ENCODE data around the gene ZBTB21.

DNA sequence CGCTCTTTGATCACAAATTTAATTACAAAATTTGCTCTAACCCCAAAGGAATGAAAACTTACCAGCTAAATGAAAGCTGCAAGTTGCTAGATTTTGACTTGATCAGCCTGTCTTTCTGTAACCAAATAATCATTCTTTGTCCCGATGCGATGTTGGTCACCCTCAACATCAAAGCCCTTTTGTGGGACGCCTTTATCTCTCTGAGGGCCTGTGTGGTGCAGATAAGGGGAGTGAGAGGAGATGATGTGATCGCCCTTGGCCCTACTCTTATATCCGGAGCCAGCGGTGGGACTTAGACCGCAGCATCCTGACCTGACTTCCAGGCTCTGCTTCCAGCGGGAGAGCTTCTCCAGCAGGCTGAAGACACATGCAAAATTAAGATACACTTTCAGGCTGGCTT is 41.6 kb upstream of the ZBTB21 start:
- TF ChIP-seq, protein P1, sequence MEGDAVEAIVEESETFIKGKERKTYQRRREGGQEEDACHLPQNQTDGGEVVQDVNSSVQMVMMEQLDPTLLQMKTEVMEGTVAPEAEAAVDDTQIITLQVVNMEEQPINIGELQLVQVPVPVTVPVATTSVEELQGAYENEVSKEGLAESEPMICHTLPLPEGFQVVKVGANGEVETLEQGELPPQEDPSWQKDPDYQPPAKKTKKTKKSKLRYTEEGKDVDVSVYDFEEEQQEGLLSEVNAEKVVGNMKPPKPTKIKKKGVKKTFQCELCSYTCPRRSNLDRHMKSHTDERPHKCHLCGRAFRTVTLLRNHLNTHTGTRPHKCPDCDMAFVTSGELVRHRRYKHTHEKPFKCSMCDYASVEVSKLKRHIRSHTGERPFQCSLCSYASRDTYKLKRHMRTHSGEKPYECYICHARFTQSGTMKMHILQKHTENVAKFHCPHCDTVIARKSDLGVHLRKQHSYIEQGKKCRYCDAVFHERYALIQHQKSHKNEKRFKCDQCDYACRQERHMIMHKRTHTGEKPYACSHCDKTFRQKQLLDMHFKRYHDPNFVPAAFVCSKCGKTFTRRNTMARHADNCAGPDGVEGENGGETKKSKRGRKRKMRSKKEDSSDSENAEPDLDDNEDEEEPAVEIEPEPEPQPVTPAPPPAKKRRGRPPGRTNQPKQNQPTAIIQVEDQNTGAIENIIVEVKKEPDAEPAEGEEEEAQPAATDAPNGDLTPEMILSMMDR (IDR thresholded peaks at IDR 0.05) = no peak
- no peak for TF ChIP-seq POLR2AphosphoS5 (IDR thresholded peaks at IDR 0.05)

All from stomach (tissue), 4 donors.